ENCODE data around the gene SPPL3.
"Not testable (repeated sequence)": the region's sequence is repeated elsewhere in the genome, so short reads cannot be mapped to it uniquely, and the experiment has no call there.

SPPL3 gene, protein sequence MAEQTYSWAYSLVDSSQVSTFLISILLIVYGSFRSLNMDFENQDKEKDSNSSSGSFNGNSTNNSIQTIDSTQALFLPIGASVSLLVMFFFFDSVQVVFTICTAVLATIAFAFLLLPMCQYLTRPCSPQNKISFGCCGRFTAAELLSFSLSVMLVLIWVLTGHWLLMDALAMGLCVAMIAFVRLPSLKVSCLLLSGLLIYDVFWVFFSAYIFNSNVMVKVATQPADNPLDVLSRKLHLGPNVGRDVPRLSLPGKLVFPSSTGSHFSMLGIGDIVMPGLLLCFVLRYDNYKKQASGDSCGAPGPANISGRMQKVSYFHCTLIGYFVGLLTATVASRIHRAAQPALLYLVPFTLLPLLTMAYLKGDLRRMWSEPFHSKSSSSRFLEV

DNA sequence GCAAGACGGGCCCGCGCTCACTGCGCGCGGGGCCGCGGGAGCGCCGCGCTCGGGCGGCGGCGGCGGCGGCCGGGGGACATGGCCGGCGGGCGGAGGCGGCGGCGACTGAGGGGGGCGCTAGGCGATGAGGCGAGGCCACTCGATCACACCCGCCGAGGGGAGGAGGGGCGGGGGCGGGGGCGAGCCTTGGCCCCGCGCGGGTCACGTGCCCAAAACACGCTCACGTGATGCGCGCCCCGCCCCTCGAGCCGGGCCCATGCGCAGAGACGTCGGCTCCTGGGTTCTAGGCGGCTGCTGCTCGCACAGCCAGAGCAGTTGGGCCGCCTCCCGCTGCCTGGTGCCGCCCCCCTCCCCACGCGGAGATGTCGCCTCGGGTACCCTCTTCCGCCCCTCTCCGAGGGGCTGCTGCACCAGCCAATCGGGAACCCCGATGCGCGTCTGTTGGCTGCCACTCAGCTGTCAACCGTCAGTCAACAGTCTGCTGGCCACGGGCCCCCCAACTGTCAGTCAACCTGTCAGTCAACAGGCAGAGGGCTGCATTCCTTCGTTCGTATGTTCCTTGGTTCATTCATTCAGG is at the start of gene SPPL3:
Gene SPPL3, minus strand, starts transcription at position 162 of the 577 bp plus-strand sequence. CDS start 491 bp downstream, outside the sequence.
- peak in 1 of 2 experiments; percentile 46 for DNase-seq

DNA sequence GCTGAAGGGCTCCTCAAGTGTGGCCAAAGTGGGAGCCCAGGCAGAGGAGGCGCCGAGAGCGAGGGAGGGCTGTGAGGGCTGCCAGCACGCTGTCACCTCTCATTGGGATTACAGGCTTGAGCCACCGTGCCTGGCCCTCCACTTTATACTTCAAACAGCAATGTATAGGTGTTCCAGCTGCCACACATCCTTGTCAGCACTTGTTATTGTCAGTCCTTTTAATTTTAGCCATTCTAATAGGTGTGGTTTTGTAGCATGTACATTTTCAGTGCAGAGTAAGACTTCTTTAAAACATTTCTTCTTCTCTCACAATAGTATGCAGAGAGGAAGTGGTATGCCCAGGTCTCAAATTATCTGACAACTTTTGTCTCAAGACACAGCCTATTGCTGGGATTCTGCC is 46.6 kb upstream of the SPPL3 start:
- no peak for DNase-seq

DNA sequence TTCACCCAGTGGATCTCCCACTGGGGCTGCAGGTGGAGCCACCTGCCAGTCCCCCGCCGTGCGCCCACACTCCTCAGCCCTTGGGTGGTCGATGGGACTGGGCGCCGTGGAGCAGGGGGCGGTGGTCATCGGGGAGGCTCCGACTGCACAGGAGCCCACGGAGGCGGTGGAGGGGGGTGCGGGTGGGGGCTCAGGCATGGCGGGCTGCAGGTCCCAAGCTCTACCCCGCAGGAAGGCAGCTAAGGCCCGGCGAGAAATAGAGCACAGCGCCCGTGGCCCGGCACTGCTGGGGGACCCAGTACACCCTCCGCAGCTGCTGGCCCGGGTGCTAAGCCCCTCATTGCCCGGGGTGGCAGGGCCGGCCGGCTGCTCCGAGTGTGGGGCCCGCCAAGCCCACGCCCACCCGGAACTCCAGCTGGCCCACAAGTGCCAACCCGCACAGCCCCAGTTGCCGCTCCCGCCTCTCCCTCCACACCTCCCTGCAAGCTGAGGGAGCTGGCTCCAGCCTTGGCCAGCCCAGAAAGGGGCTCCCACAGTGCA is 46.2 kb upstream of the SPPL3 start:
- DNase-seq = not testable (repeated sequence)

DNA sequence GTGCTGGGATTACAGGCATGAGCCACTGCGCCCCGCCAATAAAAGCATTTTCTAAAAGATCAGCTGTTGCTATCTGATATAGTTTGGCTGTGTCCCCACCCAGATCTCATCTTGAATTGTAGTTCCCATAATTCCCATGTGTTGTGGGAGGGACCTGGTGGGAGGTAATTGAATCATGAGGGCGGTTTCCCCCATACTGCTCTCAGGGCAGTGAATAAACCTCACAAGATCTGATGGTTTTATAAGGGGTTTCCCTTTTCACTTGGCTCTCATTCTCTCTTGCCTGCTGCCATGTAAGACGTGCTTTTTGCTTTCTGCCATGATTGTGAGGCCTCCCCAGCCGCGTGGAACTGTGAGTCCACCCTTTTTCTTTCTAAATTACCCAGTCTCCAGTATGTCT is 41.4 kb upstream of the SPPL3 start:
- DNase-seq = not testable (repeated sequence)

DNA sequence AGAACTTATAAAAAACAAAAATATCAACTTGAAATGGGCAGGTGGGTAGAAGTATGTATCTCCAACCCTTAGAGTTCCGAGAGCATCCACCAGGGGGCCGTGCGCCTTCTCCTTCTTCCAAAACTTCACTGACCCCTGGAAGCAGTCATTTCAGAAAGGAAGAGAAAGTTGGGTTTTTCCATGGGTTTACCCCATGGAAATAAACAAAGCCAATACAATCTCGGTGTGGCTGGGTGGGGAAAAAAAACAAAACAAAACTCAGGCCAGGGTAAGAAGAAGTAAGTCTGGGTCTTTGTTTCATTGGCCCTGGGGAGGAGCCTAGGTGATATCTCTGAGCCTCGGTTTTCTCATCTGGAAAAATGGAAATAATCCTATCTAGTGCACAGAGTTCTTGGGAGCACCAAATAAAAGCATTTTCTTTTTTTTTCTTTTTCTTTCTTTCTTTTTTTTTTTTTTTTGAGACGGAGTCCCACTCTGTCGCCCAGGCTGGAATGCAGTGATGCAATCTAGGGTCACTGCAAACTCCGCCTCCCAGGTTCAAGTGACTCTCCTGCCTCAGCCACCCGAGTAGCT is 40.6 kb upstream of the SPPL3 start:
- DNase-seq = no peak

DNA sequence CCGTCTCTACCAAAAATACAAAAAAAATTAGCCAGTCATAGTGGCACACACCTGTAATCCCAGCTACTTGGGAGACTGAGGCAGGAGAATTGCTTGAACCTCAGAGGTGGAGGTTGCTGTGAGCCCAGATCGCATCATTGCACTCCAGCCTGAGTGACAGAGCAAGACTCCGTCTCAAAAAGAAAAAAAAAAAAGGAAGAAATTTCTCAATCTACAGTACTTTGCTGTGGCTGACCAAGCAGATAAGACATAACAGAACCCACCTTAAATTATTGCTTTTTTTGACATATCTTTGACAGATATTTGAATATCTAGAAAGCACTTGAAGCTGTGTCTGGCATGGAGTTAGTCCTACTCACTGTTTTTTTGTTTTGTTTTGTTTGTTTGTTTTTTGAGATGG is 39.3 kb upstream of the SPPL3 start:
- DNase-seq = no peak

DNA sequence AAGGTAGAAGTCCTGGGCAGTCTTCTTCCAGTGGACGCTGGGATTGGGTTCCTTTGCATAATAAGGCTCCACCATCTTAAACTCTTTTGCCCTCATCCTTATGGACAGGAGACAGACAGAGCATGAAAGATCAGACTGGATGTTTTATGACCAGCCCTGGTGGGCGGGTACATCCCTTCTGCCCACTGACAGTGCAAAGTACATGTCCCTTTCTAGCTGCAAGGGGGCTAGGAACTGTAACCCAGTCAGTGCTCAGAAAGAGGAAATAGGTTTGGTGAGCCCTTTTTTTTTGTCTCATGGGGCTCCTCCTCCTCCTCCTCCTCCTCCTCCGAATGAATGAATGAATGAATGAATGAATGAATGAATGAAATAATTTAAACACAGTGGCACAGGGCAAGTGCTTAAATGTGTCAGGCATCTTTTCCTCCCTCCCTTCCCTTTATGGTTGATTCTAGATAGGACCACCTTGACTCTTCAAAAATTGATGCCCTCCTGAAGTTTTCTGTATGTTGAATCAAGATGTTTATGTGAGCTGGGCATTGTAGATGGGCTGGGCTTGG is 37.8 kb upstream of the SPPL3 start:
- no peak for DNase-seq

DNA sequence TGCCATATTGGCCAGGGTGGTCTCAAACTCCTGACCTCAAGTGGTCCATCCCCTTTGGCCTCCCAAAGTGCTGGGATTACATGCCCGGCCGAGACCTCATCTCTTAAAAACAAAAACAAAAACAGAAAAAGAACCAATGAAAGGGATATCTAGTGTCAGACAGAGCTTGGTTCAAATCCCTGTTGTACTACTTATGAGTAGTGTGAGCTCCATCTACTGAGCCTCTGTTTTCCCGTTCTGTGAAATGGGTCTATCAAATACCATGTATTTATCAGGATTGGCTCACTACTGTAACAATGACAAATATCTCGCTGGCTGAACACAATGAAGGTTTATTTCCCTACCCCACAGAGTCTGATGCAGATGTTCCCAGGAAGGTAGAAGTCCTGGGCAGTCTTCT is 37.3 kb upstream of the SPPL3 start:
- DNase-seq = no peak

DNA sequence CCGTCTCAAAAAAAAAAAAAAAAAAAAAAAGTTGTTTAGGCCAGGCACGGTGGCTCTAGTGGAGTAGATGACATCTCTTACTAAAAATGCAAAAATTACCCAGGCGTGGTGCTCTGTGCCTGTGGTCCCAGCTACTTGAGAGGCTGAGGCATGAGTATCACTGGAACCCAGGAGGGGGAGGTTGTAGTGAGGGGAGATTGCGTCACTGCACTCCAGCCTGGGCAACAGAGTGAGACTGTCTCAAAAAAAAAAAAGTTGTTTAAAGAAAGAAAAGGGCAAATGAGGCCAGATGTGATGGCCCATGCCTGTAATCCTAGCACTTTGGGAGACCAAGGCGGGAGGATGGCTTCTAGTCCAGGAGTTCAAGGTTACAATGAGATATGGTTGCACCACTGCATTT is 36.6 kb upstream of the SPPL3 start:
- no peak for DNase-seq

DNA sequence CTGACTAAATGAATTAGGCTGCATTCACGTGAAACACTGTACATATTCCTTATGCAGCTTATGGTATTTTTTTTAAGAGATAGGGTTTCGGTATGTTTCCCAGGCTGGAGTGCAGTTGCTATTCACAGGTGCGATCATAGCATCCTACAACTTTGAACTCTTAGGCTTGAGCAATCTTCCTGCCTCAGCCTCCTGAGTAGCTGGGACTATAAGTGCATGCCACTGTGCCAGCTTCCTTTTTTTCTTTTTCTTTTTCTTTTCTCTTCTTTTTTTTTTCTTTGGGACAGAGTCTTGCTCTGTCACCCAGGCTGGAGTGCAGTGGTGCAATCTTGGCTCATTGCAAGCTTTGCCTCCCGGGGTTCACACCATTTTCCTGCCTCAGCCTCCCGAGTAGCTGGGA is 35.8 kb upstream of the SPPL3 start:
- no peak for DNase-seq

DNA sequence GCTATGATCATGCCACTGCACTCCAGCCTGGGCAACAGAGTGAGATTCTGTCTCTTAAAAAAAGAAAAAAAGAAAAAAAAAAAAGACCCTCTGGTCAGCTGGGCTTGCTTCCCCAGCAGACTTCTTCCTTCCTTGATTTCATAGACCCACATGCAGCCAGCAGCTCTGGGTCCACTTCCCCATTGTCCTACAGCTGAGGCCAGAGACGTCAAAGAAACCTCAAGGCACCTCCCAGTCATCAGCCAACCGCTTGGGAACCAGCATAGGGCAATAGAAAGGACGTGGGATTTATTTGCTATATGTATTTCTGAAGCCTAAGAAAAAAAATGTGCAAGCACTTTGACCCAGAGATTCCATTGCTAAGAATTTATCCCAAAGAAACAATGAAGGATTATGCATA is 35.4 kb upstream of the SPPL3 start:
- no peak for DNase-seq

DNA sequence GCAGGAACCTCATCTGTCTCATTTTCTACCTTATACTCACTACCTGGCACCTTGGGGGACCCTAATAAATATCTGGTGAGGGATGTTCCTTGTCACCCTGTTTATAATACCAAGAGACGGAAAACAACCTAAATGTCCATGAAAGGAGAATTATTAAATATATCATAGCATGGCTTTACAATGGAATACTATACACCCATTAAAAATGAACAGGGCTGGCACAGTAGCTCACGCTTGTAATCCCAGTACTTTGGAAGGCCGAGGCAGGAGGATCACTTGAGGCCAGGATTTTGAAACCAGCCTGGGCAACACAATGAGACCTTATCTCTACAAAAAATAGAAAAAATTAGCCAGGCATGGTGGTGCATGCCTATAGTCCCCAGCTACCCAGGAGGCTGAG is 34.3 kb upstream of the SPPL3 start:
- no peak for DNase-seq

DNA sequence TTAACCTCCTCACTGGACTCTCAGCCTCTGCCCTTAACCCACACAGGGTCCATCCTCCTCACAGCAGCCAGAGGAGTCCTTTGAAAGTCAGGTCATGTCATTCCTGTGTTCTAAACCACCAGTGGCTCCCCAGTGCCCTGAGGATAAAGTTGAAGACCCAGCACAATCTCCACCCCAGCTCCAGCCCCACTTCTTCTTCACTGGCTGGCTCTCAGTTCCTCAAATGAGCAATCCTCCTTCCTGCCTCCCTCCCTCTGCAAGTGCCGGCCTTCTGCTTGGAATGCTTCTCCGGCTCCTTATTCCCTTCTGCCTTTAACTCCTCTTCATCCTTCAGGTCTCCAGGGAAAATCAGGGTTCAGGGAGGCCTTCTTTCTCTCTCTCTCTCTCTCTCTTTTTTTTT is 32.0 kb upstream of the SPPL3 start:
- DNase-seq = no peak

DNA sequence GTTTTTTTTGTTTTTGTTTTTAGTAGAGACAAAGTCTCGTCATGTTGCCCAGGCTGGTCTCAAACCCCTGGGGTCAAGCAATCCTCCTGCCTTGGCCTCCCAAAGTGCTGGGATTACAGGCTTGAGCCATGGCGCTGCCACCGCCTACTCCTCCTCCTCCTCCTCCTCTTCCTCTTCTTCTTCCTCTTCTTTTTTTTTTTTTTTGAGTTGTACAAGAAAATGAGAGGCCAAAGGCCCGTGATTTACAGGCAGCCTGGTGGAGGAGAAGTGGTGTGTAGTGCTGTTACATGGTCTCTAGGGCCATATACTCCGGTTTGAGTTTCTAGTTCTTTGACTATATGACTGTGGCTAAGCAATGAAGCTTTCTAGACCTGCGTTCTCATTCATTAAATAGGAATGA is 29.6 kb upstream of the SPPL3 start:
- no peak for DNase-seq

DNA sequence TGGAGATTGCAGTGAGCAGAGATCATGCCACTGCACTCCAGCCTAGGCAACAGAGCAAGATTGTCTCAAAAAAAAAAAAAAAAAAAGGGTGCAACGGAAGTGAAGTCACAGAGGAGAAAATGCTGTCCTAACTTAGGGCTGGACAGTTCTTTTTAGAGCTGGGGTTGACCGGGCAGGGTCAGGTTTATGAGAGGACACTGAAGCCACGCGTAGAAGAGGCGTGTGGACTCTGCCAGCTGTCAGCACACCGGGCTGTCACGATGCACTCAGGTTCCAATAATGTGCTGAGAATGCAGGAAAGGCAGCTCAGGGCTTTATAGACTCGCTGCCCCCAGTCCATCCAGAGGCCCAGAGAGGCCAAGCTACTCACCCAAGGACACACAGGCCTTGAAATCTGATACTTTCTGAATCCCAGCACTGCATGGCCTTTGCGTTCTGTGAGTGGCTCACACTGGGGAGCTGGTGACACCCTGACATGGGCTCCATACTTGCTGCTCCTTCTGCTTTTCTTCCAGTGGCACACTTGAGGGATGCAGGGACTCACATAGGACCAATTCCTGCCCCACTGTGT is 28.9 kb upstream of the SPPL3 start:
- DNase-seq = no peak

DNA sequence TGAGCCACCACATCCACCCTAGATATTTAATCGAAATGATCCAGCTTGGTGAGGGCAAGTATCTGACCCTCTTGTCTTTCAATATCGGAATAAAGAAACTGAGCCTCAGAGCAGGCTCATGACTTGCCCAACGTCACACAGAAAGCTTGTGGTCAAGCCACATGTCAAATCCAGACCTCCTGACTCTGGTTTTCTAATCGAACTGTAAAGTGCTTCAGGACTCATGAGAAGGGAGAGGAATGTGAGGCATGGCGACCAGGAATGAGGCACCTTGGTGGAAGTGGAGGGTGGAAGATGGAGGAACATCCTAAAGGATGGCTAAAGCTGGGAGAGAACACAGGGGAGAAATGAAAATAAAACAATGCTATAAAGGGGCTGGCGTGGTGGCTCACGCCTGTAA is 27.9 kb upstream of the SPPL3 start:
- no peak for DNase-seq

DNA sequence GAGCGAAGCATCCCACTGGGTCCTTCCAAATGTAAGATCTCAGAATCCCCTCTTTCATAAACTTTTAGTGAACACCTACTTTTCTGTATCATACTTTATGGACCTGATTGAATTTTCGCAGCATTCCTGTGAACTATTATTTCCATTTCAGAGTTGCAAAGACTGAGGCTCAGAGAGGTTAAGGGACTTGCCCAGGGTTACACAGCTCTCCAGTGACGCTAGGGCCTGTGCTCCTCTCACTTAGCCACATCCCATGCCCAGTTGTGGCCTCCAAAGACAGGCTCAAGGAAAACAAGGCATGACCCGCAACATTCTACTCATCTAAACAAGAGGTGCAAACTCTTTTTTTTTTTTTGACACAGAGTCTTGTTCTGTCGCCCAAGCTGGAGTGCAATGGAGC is 25.9 kb upstream of the SPPL3 start:
- no peak for DNase-seq

DNA sequence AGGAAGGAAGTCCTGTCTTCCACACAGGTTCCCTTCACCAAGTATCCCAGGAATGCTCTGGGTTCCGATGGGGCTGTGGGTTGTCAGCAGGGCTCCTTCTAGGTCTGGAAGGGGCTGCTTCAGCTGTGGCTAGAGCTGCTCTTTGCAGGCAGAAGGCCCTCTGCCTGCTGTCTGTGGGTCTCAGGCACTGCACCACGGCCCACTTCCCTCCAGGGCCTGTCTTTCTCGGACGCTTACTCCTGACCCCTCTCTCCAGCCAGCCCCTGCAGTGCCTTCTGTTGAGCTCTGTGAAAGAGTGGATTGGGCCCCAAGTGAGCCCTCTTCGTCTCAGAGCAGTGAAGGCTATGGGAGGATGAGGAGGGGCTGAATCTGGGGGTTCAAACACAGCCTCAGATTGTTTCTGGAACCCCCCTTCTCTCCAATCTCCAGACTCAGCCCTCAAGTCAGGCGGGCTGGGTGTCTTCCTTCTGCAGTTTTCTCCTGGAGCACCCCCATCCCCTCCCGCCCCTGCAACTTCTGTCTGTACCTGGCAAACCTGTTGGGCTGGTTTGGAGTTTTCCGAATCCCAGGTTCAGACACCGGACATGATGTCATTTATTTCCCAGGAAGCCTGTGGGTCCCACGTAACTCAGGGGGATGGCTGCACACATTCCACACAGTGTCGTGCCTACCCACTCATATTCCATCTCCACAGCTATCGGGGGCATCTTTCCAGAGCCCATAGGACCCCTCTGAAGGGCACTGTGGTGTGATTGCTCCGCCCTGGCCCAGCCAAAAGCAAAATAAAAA is 24.9 kb upstream of the SPPL3 start:
- DNase-seq = no peak

DNA sequence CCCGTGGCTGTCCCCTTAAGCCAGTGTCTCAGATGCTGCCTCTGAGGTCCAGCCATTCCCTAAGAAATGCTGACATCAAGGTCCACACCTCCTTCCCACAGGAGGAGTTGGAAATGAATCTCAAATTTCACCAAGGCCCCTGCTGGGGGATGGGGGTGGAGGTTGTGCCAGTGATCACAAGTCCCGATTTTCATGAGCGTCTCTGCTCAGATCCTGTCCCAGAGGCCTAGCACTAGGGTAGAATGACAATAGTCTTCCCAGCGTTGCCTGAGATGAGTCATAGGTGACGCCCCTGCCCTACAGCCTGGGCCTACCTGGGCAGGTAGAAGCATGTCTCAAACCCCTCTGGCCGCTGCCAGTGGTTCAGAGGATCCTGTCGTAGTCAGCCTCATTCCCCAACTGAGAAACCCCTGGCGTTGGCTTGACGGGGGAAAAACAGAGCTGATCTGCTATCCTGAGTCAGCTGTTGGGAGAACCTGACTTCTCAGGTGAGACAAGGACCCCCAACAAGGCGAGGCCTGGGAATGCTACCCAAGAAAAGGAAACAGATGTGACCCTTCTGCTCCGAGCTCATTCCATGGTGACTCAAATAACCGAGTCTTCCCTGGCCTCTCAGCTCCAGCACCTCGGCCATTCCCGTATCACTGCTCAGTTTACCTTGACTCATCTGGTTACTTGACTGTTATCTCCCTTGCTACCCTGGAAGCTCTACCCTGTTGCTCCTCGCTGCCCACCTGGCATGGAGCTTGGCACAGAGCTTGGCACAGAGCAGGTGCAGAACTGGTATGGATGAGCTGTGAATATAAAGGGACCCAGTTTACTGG is 21.8 kb upstream of the SPPL3 start:
- no peak for DNase-seq

DNA sequence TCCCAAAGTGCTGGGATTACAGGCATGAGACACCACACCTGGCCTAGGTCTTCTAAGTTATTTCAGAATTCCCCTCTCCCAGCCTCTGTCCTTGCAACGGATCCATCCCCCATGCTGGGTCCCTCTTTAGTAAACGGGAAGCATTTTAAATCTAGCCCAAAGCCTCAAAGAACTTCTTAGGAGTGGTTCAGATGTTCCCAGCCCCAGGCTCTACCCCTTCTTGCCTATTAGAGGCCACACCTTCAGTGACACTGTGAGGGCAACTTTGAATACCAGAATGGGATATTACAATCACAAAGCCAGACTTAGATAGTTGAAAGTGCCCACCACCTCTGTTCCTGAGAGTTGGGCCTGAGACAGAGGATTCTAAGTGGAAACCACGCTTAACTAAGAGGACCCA is 18.1 kb upstream of the SPPL3 start:
- DNase-seq = no peak

DNA sequence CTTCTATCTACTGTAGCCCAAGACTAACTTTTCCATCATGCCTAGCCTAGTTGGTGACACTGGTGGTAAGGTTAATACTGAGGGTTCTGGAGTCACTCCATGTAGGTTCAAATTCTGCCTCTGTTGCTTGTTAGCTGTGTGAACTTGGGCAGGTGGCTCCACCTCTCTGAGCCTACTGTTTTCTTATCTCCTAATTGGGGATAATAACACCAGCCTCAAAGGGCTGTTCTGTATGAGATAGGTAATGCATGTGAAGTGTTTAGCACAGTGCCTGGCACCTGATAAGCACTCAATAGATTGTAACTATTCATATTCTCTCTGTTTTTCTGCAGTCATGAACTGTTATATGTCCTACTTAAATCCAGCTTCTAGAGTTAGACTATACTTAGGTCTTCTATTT is 17.5 kb upstream of the SPPL3 start:
- no peak for DNase-seq

DNA sequence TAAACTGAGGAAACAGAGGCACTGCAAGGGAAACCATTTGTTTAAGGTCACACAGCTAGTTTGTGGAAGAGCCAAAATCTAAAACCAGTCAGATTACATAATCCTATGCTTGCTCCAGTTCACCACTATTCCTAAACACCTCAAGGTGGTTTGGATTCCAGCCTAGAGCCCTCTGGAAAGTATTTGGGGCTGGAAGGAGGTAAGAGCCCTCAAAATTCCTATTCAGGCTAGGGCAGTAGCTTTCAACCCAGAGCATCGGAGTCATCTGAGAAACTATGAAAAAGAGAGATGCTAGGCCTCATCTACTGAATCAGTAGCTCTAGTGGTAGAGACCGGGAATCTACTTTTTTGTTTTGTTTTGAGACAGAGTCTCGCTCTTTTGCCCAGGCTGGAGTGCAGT is 16.0 kb upstream of the SPPL3 start:
- DNase-seq = no peak

Measured in cerebellar nuclear complex (tissue), 1 donor.